GM12874 (cell line): ENCODE results near the gene MDGA2.

Source experiments
- CTCF ChIP-seq: IDR thresholded peaks from 2 replicates; pipeline ENCODE4 v1.5.1; 2011; ENCODE audit warnings: low read depth, mild to moderate bottlenecking, control low read depth, low read length, moderate library complexity; ENCODE audit not compliant: insufficient read depth

MDGA2 gene

GRCh38 chr14:47557894-47558293 is 117.5 kb downstream of the MDGA2 start:
- no peak for TF ChIP-seq CTCF

- TF ChIP-seq CTCF = no peak
Observed at GRCh38 chr14:47555333-47555732, 120.1 kb downstream of the MDGA2 start.

GRCh38 chr14:47549886-47550285 is 125.5 kb downstream of the MDGA2 start:
- TF ChIP-seq CTCF = no peak

- TF ChIP-seq CTCF = no peak
Observed at GRCh38 chr14:47543459-47543858, 131.9 kb downstream of the MDGA2 start.

GRCh38 chr14:47541662-47542061 is 133.7 kb downstream of the MDGA2 start:
- TF ChIP-seq CTCF = no peak

- TF ChIP-seq CTCF = no peak
Observed at GRCh38 chr14:47539031-47539461, 136.4 kb downstream of the MDGA2 start.

GRCh38 chr14:47536341-47536740 is 139.1 kb downstream of the MDGA2 start:
- no peak for TF ChIP-seq CTCF
